K562 (cell line): ENCODE results near the gene PLCB3. TPM values are rescaled to one million over a fixed set of nuclear protein-coding genes. Genes with fewer than 3 reads are reported as not detected.
A peak's percentile ranks its signal among the peaks of the same experiment; 100 is the strongest.

Experiments used
- BRCA1 ChIP-seq, 2 experiments: fragments of 450-650 bp in 1 of 2; sonication (generic) in 1 of 2; formaldehyde crosslinking in 1 of 2; IDR thresholded peaks; 2 replicates each; pipeline versions ENCODE4 v1.5.0 to v1.6.1; 2017 to 2020; ENCODE audit warnings: mild to moderate bottlenecking in 1 of 2, missing genetic modification reagents in 1 of 2
- CBFA2T2 ChIP-seq: fragments of 450-650 bp; conservative IDR thresholded peaks from 2 replicates; pipeline ENCODE4 v1.6.1; 2017; ENCODE audit warnings: mild to moderate bottlenecking
- CC2D1A ChIP-seq: fragments of 450-650 bp; IDR thresholded peaks from 2 replicates; pipeline ENCODE4 v1.6.1; 2017; ENCODE audit warnings: mild to moderate bottlenecking
- CCNT2 ChIP-seq: IDR thresholded peaks from 2 replicates; pipeline ENCODE4 v1.6.1; 2011; ENCODE audit warnings: borderline replicate concordance, low read depth, mild to moderate bottlenecking, moderate library complexity, mixed read lengths, low read length; ENCODE audit not compliant: insufficient read length; ENCODE audit errors: extremely low read depth
- CREB1 ChIP-seq, 2 experiments: sonication (generic) in 1 of 2; formaldehyde crosslinking in 1 of 2; IDR thresholded peaks; 2 replicates each; pipeline versions ENCODE4 v1.6.1 to v1.8.0; 2012 to 2022; ENCODE audit warnings: inconsistent platforms in 1 of 2, mild to moderate bottlenecking in 1 of 2, missing genetic modification reagents in 1 of 2, moderate library complexity in 1 of 2
- FOXP1 ChIP-seq: sonication (generic); formaldehyde crosslinking; IDR thresholded peaks from 2 replicates; pipeline ENCODE4 v1.8.0; 2022; ENCODE audit warnings: mild to moderate bottlenecking, missing genetic modification reagents
- HMGN3 ChIP-seq: IDR thresholded peaks from 2 replicates; pipeline ENCODE4 v1.6.1; 2011; ENCODE audit warnings: borderline replicate concordance, low read depth, mild to moderate bottlenecking, mixed read lengths, low read length; ENCODE audit not compliant: insufficient read length; ENCODE audit errors: extremely low read depth
- JUNB ChIP-seq: fragments of 450-650 bp; formaldehyde crosslinking; conservative IDR thresholded peaks from 2 replicates; pipeline ENCODE4 v1.4.0; 2020; ENCODE audit warnings: mild to moderate bottlenecking
- NFXL1 ChIP-seq: fragments of 450-650 bp; formaldehyde crosslinking; IDR thresholded peaks from 2 replicates; pipeline ENCODE4 v1.4.0; 2021; ENCODE audit warnings: mild to moderate bottlenecking
- RB1 ChIP-seq: fragments of 450-650 bp; IDR thresholded peaks from 2 replicates; pipeline ENCODE4 v1.6.1; 2017; ENCODE audit warnings: low read depth, mild to moderate bottlenecking
- RBFOX2 ChIP-seq: fragments of 200-400 bp; formaldehyde crosslinking; IDR thresholded peaks from 2 replicates; pipeline ENCODE4 v1.6.1; 2017; ENCODE audit warnings: low read depth, mild to moderate bottlenecking, low read length, moderate library complexity
- SMARCB1 ChIP-seq: IDR thresholded peaks from 2 replicates; pipeline ENCODE4 v1.6.1; 2011; ENCODE audit warnings: improper control_type of control experiment, low read depth; ENCODE audit not compliant: insufficient read length
- polyA plus RNA-seq, 8 experiments: library from polyadenylated mRNA; depleted of rRNA in 4 of 8; stranded (reverse) in 5 of 8; unstranded in 3 of 8; fragments of >200 nt; fragmentation: Nextera tagmentation in 2 of 8; fragmentation: Illumina TruSeq in 1 of 8; extraction: Ambion mirVana in 2 of 8; extraction: Trizol in 1 of 8; gene quantifications; 2 replicates each; pipeline versions ENCODE4 v1.2.1 to v1.2.3, GENCODE V29; 2011 to 2014; ENCODE audit warnings: inconsistent platforms in 1 of 8, missing spikeins in 1 of 8
- total RNA-seq, 7 experiments: library from RNA; depleted of rRNA in 6 of 7; stranded (reverse); fragments of >200 nt in 6 of 7; fragmentation: Illumina TruSeq in 2 of 7; extraction: Trizol in 2 of 7; gene quantifications; 2 replicates each; pipeline versions ENCODE4 v1.2.1 to v1.2.3, GENCODE V29; 2011 to 2021; ENCODE audit warnings: low replicate concordance in 1 of 7
- TF ChIP-seq, protein P1 (sequence below): sonication (generic); formaldehyde crosslinking; IDR thresholded peaks from 2 replicates; pipeline ENCODE4 v1.8.1; 2023; ENCODE audit warnings: missing genetic modification reagents, mild to moderate bottlenecking, borderline replicate concordance
- TF ChIP-seq, protein P2 (sequence below): sonication (generic); formaldehyde crosslinking; IDR thresholded peaks from 2 replicates; pipeline ENCODE4 v1.8.1; 2023; ENCODE audit warnings: mild to moderate bottlenecking, missing genetic modification reagents
- TF ChIP-seq, protein P3 (sequence below): fragments of 250-450 bp; sonication (Bioruptor Pico); IDR thresholded peaks from 2 replicates; pipeline ENCODE4 v1.5.0; 2021; ENCODE audit warnings: mild to moderate bottlenecking, borderline replicate concordance
- TF ChIP-seq, protein P4 (sequence below): fragments of 450-650 bp; formaldehyde crosslinking; IDR thresholded peaks from 2 replicates; pipeline ENCODE4 v1.4.0; 2020; ENCODE audit warnings: mild to moderate bottlenecking, moderate library complexity

PLCB3 gene
- total and polyA plus RNA-seq, 9 of the 15 experiments (the other 6 are each of a cell fraction or from before 2014, with no cell fraction given), result 0.31 to 44.8 (median 14.6) TPM

DNA sequence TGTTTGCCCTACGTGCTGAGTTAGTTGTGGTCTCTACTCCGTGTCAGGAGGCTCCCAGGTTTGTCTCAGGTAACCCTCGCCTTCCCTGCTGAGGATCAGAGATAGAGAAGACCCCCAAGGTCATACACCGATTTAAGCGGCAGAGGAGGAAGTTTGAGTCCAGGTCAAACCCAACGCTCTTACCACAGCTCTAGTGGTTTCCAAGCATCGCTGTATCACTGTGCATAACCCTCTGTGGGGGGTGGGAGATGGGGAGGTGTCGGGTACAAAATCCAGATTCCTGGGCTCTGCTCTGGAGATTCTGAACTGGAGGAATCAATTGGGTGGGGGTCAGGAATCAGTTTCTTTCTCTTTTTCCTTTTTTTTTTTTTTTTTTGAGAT is 20.4 kb upstream of the PLCB3 start (continued):
- TF ChIP-seq, protein P1, sequence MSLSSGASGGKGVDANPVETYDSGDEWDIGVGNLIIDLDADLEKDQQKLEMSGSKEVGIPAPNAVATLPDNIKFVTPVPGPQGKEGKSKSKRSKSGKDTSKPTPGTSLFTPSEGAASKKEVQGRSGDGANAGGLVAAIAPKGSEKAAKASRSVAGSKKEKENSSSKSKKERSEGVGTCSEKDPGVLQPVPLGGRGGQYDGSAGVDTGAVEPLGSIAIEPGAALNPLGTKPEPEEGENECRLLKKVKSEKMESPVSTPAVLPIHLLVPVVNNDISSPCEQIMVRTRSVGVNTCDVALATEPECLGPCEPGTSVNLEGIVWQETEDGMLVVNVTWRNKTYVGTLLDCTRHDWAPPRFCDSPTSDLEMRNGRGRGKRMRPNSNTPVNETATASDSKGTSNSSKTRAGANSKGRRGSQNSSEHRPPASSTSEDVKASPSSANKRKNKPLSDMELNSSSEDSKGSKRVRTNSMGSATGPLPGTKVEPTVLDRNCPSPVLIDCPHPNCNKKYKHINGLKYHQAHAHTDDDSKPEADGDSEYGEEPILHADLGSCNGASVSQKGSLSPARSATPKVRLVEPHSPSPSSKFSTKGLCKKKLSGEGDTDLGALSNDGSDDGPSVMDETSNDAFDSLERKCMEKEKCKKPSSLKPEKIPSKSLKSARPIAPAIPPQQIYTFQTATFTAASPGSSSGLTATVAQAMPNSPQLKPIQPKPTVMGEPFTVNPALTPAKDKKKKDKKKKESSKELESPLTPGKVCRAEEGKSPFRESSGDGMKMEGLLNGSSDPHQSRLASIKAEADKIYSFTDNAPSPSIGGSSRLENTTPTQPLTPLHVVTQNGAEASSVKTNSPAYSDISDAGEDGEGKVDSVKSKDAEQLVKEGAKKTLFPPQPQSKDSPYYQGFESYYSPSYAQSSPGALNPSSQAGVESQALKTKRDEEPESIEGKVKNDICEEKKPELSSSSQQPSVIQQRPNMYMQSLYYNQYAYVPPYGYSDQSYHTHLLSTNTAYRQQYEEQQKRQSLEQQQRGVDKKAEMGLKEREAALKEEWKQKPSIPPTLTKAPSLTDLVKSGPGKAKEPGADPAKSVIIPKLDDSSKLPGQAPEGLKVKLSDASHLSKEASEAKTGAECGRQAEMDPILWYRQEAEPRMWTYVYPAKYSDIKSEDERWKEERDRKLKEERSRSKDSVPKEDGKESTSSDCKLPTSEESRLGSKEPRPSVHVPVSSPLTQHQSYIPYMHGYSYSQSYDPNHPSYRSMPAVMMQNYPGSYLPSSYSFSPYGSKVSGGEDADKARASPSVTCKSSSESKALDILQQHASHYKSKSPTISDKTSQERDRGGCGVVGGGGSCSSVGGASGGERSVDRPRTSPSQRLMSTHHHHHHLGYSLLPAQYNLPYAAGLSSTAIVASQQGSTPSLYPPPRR (CRISPR knock-in tag), result no peak
- TF ChIP-seq SMARCB1 (no peak), JUNB (no peak), CCNT2 (no peak), NFXL1 (CRISPR knock-in tag) (no peak), HMGN3 (no peak), CREB1 (IDR thresholded peaks at IDR 0.05) (no peak), CREB1 (CRISPR knock-in tag; IDR thresholded peaks at IDR 0.05) (no peak), CC2D1A (no peak), BRCA1 (IDR thresholded peaks at IDR 0.05) (no peak), BRCA1 (CRISPR knock-in tag; IDR thresholded peaks at IDR 0.05) (no peak), FOXP1 (CRISPR knock-in tag) (peak; percentile 34; the same call in 1 of the 2 replicates), RBFOX2 (no peak), RB1 (0 out of 2 replicates have a peak, but pooled peaks have one; percentile 2), CBFA2T2 (no peak)
- TF ChIP-seq, protein P2, sequence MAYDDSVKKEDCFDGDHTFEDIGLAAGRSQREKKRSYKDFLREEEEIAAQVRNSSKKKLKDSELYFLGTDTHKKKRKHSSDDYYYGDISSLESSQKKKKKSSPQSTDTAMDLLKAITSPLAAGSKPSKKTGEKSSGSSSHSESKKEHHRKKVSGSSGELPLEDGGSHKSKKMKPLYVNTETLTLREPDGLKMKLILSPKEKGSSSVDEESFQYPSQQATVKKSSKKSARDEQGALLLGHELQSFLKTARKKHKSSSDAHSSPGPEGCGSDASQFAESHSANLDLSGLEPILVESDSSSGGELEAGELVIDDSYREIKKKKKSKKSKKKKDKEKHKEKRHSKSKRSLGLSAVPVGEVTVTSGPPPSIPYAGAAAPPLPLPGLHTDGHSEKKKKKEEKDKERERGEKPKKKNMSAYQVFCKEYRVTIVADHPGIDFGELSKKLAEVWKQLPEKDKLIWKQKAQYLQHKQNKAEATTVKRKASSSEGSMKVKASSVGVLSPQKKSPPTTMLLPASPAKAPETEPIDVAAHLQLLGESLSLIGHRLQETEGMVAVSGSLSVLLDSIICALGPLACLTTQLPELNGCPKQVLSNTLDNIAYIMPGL (CRISPR knock-in tag), result no peak
- TF ChIP-seq, protein P3, sequence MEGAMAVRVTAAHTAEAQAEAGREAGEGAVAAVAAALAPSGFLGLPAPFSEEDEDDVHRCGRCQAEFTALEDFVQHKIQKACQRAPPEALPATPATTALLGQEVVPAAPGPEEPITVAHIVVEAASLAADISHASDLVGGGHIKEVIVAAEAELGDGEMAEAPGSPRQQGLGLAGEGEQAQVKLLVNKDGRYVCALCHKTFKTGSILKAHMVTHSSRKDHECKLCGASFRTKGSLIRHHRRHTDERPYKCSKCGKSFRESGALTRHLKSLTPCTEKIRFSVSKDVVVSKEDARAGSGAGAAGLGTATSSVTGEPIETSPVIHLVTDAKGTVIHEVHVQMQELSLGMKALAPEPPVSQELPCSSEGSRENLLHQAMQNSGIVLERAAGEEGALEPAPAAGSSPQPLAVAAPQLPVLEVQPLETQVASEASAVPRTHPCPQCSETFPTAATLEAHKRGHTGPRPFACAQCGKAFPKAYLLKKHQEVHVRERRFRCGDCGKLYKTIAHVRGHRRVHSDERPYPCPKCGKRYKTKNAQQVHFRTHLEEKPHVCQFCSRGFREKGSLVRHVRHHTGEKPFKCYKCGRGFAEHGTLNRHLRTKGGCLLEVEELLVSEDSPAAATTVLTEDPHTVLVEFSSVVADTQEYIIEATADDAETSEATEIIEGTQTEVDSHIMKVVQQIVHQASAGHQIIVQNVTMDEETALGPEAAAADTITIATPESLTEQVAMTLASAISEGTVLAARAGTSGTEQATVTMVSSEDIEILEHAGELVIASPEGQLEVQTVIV (CRISPR knock-in tag), result no peak
- TF ChIP-seq, protein P4, sequence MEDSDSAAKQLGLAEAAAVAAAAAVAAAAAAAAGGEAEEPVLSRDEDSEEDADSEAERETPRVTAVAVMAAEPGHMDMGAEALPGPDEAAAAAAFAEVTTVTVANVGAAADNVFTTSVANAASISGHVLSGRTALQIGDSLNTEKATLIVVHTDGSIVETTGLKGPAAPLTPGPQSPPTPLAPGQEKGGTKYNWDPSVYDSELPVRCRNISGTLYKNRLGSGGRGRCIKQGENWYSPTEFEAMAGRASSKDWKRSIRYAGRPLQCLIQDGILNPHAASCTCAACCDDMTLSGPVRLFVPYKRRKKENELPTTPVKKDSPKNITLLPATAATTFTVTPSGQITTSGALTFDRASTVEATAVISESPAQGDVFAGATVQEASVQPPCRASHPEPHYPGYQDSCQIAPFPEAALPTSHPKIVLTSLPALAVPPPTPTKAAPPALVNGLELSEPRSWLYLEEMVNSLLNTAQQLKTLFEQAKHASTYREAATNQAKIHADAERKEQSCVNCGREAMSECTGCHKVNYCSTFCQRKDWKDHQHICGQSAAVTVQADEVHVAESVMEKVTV (CRISPR knock-in tag), result no peak
